HG03432 (cell line): ENCODE data around the gene ACOT11.
"Not testable (repeated sequence)": the region's sequence is repeated elsewhere in the genome, so short reads cannot be mapped to it uniquely, and the experiment has no call there.

ENCODE experiments used
- ATAC-seq: cut with Tn5 transposase; IDR thresholded peaks from one replicate; pipeline ENCODE4 v1.9.1; 2021; ENCODE audit warnings: mild to moderate bottlenecking, moderate library complexity; ENCODE audit not compliant: unreplicated experiment

ACOT11 gene

DNA sequence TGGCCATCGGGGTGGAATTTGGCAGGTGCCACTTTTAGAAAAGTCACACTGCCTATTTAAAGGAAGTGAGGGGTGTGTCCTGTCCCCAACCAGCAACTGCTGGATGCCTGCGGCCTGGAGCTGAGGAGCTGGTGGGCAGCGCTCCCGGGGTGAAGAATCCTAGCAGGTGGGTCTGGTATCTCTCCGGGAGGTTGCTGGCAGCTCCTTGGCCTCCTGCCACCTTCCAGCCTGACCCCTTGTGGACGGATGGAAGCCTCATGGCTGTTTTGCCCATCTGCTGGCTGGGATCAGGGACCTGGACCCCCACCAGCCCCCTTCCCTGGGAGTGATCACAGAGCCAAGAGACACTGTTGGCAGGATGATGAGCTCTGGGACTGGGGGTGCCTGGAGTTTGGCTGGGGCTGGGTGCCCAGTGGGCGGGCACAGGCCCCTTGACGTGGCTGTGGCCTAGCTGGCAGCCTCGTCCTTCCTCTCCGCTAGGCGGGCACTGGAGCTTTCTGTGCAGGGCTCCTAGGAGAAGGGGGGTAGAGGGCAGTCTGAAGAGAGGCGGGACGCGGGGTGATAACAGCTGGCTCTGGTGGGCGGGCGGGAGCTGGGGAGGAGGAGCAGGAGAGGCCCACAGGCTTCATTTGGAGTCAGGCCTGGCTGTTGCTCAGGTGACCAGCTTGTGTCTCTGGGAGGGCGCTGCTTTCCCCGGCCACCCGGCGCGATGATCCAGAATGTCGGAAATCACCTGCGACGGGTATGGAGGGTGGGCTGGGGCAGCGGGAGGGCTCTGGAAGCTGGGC lies at the start of gene ACOT11:
Gene ACOT11 (plus strand): TSS at position 628 of the 788 bp plus-strand sequence. CDS start 82 bp downstream, at position 710.
- no peak for ATAC-seq

DNA sequence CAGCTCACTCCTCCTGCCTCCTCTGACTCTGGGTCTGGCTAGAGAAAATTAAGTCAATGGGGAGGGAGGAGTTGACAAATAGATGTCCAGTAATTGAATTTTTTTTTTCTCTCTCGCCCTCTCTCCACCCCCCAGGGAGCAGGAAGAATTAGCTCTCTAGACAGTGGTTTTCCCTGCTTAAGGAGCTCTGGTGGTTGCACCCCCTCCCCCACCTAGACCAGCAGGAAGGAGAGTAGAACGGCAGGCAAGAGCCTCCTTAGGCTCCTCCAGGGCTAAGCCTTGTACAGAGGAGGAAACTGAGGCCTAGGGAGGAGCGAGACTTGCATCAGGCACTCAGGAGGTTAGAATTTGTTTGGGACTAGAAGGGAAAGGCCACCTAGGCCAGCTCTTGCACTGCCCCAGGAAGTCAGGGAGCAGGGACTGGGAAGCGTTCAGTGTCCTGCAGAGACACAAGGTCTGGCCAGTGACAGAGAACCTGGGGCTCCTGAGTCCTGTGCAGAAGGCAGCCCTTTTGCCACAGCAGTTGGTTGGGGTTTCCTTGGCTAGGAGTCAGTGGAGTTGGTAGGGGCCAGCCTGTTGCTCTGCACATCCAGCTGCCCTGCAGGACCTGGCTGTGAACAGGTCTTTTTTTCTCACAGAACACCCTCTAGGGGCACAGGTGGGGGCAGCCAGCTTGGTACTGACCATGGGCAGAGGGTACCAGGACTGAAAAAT lies 49.5 kb upstream of the ACOT11 start:
- ATAC-seq = no peak

DNA sequence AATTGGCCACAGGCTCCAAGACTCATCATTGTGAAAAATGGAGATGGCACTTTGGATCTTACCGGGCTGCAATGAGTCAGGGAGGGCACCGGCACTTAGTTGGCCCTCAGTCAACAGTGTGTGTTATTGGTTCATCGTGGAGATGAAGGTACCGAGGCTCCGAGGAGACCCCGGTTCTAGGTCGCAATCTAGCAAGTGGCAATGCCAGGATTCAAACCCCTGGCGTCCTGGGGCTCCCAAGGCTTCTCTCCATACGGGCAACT lies 49.0 kb upstream of the ACOT11 start:
- no peak for ATAC-seq

DNA sequence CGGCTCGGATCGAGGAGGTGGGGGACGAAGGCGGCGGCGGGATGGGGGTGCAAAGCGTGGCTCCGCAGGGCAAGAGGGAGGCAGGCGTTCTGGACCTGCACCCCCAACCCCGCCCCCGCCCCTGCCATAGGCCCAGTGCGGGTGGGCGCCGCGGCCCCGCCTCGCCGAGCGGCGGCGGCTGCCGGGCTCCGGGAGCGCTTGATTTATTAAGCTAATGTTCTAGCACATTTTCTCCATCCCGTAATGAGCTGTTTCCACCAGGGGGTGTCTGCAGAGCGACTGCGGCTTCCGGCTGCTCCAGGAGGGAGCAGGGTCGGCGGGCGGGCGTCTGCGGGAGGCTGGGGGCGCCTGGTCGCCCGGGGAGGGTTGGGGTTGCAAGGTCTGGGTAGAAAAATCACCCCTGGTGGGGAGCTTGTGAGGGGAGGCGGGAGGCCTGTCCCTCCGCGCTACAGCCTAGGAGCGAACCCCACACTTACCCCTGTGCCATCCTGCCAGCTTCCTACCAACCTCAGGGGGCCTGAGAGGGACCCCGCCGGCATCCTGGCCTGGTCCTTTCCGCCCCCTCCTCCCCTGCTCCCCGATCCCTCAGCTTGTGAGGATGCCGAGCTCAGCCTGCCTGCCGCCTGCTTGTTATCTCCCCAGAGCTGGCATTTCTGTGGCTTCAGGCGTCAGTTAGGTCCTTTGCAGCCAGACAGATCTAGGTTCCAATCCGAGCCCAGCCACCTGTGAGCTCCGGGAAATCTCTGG lies 48.5 kb upstream of the ACOT11 start:
- no peak for ATAC-seq

DNA sequence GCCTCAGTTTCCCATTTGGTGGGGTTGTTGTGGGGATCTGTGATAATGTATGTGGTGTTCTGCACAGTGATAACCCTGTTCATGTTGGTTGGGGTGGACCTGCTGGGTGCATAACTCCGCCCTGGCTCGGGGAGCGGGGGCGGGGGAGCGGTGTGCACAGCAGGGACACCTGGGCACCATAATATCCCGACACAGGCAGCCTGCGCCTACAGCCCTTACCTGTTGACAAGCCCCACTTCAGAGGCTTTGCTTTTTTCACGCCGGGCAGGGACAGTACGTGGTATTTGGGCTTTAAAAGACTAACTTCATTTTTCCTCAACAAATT lies 48.0 kb upstream of the ACOT11 start:
- ATAC-seq = no peak

DNA sequence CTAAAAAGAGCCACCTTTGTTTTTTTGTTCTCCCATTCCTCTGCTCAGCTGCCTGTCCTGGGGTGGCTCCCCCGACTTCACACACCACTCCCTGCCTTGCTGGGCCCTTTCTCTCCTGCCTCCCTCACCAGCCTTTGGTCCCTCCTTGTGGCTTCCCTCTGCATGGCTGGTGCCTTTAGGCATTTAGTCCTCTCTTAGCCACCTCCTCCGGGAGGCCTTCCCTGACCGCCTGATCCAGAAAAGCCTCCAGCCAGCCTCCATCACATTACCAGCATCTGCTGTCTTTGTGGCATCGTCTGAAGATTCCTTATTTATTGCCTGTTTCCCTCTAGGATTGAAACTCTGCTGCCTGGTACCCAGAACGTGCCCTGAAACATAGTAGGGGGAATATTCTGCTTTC lies 46.2 kb upstream of the ACOT11 start:
- ATAC-seq = no peak

DNA sequence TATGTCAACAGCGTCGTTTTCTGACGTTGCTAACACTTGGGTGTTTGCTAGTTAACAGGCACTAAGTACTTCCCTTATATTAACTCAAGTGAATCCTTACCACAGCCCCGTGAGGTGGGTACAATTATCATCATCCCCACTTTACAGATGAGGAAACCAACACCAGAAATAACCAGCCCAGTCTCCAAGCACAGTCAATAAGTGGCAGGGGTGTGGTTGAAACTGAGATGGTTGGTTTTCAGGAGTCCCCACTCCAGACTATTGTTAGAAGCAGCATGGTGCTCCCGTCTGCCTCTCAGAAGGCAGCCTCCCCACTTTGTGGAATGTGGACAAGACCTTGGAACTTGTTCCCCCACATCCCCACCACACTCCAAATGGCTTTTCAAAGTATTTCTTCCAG lies 45.7 kb upstream of the ACOT11 start:
- no peak for ATAC-seq

DNA sequence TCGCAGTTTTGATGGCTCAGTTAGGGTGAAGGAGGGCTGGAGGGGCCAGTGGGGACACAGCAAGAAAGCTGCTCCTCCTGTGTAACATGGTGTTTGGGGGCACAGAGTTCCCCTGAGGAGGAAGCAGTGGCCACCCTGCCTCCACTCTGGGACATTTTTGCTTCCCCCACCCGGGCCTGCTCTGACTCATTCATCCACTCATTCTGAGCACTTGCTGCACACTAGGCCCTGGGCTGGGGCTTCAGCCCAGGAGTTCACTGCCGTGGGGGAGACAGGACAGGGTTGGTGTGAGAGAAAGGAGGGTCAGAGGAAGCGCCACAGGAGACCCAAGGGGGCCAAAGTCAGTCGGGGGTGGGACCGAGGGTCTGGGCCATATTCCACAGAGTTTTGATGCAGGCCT lies 41.4 kb upstream of the ACOT11 start:
- no peak for ATAC-seq

DNA sequence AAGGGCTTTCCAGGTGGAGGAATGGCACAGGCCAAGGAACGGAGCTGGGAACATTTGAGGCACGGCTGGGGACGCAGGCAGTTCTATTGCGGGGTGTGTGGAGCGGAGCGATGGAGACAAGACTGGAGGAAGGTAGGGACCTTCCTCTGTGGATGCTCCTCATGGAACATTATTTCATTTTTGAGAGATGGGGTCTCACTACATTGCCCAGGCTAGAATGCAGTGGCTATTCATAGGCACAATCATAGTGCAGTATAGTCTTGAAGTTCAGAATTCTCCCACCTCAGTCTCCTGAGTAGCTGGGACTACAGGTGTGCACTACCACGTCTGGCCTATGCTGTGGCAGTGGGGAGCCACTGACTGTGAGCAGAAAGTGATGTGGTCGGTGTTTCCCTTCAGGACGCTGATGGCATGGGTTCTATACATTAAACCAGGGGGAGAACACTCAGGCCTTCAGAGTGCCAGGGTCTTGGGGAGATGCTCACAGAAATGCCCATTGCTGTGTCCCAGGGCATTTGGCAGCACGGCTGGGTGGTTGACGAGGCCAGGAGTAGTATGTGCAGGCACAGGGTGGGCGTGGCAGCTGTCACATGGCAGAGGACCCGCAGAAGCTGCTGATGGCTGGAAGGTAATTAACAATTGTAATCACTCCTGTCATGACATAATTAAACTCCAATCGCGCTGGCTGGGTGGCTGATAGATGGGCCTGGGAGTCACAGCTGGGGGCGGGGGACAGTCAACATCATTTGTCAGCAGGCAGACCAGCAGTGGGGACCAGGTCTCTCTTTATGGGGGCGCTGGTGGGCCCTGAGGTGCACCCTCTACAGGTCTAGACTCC lies 40.8 kb upstream of the ACOT11 start:
- ATAC-seq = no peak

DNA sequence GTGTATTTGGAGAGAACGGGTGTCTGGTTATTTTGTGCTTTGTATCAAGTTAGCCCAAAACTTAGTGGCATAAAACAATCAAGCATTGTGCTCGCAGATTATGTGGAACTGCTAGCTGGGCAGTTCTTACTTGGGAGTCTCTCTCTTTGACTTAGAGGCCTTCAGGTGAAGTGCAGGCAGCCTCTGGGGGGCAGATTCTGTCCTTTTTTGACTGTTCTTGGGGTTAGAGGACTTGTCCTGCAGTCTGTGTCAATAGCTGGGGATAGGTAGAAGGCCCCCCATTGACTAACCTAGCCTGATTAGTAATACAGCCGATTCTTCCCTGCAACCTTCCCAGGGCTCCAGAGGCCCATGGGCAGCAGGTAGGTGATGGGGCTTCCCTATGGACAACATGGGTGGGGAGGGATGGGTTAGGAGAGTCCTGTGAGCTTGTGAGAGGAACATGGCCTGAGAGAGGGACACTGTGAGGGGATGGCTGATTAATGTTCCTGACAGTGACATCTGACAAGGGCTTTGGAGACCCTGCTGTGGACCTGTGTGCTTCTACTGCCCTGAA lies 37.2 kb upstream of the ACOT11 start:
- no peak for ATAC-seq

DNA sequence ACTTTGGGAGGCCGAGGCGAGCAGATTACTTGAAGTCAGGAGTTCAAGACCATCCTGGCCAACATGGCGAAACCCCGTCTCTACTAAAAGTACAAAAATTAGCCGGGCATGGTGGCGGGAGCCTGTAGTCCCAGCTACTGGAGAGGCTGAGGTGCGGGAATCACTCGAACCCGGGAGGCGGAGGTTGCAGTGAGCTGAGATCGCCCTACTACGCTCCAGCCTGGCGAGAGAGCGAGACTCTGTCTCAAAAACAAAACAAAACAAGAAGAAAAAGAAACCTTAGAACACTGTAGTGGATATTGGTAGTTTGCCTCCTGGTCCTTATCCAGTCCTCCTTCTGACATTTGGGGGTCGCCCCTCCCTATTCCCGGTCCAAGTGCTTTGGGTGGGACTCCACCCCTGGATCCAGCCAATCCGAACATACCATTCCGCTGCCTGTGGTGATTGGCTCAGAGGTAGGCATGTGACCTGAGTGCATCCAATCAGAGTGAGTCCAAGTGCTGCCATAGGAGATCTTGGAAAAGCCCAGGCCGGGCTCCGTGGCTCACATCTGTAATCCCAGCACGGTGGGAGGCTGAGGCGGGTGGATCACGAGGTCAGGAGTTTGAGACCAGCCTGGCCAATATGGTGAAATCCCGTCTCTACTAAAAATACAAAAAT lies 34.0 kb upstream of the ACOT11 start:
- not testable (repeated sequence) for ATAC-seq

DNA sequence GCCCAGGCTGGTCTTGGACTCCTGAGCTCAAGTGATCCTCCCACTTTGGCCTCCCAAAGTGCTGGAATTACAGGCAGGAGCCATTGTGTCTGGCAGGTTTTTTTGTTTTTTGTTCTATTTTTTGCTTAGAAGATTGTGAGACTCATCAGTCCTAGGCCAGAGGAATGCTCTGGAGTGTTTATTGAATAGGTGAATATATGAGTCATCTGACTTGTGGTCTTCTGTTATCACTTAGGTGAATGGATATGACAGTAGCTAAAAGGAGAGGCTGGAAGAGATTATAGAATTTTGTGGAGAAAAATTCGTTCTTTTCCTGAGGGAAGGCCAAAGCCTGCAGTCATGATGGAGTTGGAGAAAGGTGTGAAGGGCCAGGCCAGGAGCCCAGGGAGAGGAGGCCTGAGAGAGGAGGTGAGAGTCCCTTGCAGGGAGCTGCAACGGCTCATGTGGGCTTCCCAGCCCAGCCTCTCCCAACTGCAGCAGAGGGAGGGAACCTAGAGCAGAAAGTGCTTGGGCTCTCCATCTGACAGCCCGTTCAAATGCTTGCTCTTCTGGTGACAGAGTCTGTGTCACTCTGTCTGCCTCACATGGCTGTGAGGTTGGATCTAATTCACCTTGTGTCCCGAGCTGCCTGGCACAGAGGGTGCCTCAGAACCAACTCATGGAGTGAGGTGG lies 31.6 kb upstream of the ACOT11 start:
- no peak for ATAC-seq

DNA sequence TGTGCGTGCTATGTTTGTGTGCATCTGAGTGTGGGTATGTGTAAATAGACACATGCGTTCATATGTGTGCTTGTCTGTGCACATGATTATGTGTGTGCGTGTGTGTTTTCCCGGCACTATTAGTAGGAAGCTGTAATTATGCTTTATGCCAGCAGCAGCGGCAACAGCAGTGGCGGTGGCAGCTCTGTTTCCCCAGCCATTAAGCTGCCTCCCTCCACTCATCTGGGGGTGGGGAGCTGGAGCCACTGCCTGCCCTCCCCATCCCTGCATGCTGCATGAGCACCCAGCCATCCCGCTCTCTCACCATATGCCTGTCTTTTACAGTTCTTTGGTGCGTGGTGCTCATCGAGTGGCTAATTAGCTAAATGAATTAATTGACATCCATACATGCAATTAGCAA lies 30.5 kb upstream of the ACOT11 start:
- no peak for ATAC-seq

DNA sequence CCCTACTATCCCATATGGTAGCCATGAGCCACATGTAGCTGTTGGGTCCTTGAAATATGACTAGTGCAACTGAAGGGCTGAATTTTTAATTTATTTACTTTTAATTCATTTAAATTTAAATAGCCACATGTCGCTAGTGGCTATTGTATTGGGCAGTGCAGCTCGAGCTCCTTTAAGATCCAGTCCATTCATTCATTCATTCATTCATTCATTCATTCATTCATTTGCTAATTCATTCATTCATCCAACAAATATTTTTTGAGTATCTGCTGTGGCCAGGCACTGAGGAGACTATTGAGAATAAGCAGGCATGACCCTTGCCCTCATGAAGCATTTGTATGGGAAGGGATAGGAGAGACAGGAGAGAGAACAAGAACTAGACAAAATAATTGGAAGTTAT lies 29.5 kb upstream of the ACOT11 start:
- no peak for ATAC-seq

DNA sequence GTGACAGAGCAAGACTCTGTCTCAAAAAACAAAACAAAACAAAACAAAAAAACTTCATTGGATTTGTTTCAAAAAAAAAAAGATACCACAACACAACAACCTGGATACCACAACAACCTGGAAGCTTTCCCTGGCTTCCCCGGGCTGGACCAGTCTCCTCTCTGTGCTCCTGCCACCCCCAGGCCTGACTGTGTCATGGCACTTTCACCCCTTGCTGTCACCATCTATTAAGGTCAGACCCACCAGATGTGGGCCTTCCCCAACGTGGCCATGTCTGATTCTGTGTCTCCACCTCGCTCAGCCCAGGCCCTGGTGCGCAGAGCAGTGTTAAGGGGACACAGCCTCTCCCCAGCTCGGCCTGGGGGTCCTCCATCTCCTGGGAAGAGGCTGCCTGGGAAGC lies 28.3 kb upstream of the ACOT11 start:
- no peak for ATAC-seq

DNA sequence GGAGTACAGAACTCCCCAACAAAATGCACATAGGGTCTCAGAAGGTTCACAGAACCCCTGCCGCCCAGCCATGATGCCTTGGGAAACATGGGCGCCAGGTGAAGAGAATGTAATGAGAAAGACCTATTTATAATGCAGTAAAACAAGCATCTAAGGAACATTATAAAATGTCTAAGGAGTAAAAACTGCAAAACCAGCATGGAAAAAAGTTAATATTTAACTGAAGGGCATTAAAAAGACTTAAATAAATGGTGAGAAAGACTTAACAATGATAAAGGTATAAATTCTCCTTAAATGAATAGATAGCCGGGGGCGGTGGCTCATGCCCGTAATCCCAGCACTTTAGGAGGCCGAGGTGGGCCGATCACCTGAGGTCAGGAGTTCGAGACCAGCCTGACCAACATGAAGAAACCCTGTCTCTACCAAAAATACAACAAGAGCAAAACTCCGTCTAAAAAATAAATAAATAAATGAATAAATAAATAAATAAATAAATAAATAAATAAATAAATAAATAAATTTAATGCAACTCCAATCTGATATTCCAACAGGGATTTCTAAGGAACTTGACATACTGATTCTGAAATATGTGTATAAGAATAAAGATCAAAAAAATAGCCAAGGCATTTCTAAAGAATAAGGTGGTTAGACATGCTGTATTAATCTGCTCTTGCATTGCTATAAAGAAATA lies 27.3 kb upstream of the ACOT11 start:
- no peak for ATAC-seq

DNA sequence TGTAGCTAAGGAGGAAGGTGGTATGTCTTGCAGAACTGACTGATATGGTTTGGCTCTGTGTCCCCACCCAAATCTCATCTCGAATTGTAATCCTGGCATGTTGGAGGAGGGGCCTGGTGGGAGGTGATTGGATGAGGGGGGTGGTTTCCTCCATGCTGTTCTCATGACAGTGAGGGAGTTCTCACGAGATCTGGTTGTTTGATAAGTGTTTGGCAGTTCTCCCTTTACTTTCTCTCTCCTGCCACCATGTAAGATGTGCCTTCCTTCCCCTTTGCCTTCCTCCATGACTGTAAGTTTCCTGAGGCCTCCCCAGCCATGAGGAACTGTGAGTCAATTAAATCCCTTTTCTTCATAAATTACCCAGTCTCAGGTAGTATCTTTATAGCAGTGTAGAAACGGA lies 21.5 kb upstream of the ACOT11 start:
- ATAC-seq = not testable (repeated sequence)

DNA sequence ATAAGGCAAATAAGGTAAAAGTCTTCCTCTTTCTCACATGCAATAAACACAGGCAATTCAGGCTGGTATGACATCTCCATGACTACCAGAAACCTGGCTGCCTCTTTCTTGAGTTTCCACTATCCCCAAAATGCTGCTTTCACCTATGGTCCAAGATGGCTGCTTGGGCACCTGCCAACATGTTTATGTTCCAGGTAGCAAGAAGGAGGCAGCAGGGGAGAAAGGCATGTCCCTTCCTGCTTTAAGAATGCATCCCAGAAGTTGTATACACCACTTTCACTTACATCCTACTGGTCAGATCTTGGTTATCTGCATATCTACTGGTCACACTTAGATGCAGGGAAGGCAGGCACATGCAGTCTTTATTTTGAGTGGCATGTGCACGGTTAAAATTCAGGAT lies 19.4 kb upstream of the ACOT11 start:
- no peak for ATAC-seq

DNA sequence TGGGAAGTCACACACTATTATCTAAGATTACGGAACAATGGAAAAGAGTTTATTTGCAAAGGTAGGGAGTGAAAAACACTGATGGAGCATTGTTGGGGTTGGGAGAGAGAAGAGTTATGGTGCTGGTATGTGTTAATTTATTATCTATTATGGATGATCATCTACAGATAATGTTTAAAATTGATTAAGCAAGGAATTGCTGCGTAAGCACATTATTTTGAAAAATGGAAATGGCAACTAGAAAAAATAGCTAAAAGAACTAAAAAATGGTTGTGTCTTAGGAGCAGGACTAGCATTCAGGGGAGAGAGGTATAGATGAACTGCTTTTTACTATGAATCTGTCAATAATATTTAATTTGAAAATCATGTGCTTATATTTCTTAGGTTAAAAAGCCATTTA lies 16.0 kb upstream of the ACOT11 start:
- ATAC-seq = no peak
